Stimulated activated CD8-positive, alpha-beta memory T cell treated with anti-CD3 and anti-CD28 coated beads, Interleukin-7, amount 100 ng/mL, for 4 hours (primary cell): ENCODE results near the gene HOXA4.

Source experiments
- DNase-seq, 2 donors: peaks; one replicate each; pipeline ENCODE4 v3.0.0-alpha.2; 2020; ENCODE audit warnings: low read depth in 2 of 2

Gene HOXA4

GRCh38 chr7:27133409-27134231 is 3.1 kb upstream of the HOXA4 start:
- DNase-seq, result no peak

GRCh38 chr7:27132978-27133377 is 2.4 kb upstream of the HOXA4 start:
- no peak for DNase-seq

DNA sequence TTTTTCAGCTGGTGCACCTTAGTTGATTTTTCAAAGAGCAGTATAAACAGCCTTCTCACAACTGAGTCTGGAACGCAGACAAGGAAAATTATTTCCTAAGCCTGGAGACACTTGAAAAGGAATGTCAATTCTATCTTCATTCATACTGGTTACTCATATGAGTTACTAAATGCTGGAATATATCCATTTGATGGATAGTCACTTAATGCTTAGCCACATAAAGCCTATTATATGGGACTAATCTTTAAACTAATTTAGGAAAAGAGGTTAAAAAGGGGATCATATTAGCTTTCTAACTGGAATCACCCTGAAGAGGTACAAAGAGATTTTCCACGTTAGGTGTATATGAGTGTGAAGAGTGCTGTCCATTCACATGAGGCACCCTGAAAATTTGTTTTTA is 1.7 kb upstream of the HOXA4 start:
- DNase-seq, result no peak

DNA sequence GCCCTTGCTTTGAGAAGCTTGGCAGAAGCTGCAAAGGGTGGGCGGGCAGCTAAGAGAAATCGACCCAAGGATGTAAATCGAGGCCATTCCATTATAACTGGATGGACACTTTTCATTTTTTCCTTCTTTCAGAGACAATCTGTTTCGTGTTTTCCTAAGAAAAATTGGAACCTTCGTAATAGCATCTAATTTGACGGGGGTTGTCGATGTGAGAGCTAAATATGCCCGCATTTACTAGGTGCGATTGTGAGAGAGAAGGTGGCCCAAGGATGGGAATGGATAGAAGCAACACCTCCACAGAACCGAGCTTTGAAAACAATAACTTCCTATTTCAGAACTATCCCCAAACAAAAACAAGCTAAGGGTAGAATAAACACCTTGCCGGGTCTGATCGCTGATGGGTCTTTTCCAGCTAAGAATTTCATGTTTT is 848 bp upstream of the HOXA4 start:
- no peak for DNase-seq

DNA sequence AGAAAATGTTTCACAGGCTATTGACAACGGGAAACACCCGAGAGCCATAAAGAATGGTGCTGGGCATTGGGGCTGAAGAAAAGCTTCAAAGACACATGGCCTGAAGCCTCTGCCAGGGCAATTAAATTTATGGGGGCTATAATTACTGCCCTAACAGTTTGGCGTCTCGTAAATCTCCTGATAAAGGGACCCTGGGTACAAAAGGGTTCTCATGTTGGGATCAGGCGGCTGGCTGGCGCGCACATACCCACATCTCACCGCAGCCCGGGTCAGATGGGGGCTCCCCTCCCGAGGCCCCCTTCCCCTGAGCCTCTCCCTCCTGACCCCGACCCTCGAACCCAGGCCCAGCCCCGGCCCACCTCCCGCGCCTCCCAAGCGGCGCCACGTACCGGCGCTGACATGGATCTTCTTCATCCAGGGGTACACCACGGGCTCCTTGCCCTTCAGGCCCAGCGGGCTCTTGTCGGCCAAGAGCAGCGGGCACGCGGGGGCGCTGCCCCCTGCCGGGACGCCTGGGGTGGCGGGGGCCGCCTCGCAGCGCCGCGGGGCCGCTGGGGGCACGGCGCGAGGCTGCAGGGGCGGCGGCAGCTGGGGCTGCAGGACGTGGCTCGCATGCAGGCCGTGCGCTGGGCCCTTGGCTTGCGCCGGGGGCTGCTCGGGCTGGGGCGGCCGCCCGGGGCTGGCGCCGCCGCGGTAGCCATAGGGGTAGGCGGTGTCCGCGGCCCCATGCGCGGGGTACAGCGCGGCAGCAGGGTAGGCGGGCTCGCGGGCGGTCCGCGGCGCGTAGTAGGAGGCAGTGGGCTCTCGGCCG is 623 bp downstream of the HOXA4 start:
- no peak for DNase-seq

GRCh38 chr7:27128776-27129728 is 1.5 kb downstream of the HOXA4 start:
- DNase-seq, result no peak

- DNase-seq, result no peak
These were observed 2.5 kb downstream of the HOXA4 start for GRCh38 chr7:27128034-27128433.

DNA sequence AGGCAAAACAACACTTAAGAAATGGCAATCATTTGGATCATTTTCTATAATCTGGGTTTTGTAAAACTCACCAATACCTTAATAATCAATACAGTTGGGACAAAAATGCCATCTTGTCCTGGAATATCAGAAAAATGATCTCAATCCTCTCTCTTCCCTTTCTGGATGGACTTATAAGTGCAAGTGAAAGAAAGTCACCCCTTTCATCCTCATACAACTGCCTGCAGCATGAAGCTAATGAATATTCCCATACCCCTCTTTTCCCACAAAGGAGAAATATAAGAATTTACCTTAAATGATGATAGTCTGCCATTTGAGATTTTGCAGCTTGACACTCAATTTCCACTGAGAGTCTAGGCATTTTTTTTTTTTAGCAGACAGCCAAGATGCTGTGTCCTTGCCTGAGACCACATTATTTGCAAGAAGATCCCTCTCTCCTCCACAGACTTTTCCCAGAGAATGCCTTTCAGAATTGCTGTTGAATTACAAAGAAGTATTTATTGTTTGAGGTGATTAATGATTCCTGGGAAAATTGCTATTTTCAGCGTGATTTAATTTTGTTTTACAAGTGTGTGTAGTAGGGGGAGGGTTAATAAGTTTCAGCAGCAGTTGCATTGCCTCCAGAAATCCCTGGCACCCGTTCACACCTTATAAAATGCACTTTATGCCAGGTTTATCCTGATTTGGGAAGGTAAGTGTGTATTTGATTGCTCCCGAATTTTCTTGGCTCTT is 3.8 kb downstream of the HOXA4 start:
- no peak for DNase-seq

DNA sequence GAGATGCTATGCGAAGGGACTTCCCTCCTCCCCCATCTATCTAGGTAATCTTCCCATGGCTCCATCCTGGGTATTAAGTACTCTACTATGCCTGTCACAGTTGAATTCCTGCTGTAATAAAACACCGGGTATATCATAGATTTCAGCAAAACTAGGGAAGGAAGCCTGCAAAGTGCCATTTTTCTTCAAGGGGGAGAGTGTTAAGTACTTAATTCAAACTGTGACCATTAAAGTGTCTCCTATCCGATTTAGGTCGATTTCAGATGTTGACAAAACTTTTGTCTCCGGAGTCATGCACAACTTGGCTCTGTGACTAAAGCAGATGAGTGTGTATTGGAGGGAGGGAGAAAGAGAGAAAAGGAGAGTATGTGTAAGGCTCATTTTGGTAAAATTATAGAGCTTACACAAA is 4.6 kb downstream of the HOXA4 start:
- no peak for DNase-seq

- no peak for DNase-seq
These were observed 5.5 kb downstream of the HOXA4 start for GRCh38 chr7:27124902-27125689.

- DNase-seq, result no peak
These were observed 6.3 kb downstream of the HOXA4 start for GRCh38 chr7:27124096-27124901.

GRCh38 chr7:27123477-27124053 is 7.0 kb downstream of the HOXA4 start:
- DNase-seq, result no peak

- DNase-seq, result no peak
These were observed 7.5 kb downstream of the HOXA4 start for GRCh38 chr7:27123007-27123476.

DNA sequence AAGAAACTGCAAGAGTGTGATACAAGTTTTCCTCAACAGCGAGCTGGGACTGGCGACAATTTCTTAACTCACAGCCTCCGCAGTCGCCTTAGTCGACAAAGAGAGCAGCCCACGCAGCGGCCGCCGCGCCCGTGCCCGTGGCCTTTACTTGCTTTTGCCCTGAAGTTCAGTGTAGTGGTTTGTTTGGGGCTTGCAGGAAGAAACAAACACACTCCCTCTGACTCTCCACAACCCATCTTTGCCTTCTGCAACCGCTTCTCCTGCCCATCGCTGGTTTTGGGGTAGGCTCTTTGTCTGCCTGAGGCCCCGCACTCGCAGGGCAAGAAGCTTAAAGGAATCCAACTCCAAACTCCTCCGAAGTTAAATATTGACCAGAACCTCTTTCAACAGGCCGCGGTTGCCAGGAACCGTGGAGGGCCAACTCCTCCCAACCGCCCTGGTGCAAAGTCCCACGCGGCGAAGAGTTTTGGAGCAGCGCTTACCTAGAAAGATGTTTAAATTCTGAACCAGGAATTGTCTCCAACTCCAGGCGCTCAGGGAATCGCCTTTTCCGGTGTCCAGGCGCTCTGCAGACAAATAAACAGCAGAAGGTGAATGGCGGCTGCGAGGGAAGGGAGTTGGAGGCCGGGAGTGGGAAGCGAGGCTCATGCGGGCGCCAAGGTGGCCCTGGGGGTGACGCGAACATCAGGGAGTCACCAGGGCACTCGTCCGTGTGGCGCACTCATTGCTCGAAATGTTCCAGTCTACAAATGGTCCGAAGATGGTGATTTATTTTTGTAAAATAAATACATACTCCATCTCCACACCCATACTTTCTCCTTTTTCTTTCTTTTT is 8.3 kb downstream of the HOXA4 start:
- no peak for DNase-seq

DNA sequence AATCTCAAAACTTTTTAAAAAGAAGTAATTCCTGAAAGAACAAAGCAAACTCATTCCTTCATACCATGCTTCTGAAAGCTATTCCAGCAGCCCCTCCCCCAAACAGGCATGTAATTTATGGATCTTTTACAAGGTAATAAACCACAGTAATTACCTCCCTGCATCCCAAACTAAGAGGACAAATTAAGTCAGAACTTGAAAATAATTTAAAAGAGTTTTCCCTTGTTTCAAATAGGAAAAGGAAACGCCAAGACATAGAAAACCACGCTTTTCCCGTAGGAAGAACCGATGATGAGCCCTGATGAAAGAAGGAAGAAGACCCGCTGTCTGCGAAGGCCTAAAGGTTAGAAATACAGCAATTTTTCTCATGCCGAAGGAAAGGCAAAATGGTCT is 8.9 kb downstream of the HOXA4 start:
- DNase-seq, result no peak

DNA sequence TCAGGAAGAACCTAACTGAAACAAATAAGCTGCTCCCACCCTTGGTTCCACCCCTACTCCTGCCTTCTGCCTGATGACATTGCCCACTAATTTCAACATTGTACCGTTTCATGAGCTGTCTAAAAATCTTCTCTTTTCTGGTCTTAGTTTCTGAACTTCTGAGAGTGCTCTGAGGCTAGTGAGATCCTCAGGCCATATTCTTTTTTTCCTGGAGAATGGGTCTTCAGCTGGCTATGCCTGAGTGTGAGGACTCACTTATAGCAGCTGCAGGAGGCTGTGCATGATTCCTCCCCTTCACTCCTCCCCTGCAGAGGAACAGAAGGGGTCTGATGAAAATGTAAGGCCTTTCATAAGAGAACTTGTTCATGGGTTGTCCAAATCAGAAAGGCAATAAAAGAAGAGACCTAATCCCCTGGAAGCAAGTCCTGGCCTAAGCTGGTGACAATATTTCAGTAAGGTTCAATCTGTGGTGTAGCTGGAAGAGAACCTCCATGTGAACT is 11.1 kb downstream of the HOXA4 start:
- no peak for DNase-seq

DNA sequence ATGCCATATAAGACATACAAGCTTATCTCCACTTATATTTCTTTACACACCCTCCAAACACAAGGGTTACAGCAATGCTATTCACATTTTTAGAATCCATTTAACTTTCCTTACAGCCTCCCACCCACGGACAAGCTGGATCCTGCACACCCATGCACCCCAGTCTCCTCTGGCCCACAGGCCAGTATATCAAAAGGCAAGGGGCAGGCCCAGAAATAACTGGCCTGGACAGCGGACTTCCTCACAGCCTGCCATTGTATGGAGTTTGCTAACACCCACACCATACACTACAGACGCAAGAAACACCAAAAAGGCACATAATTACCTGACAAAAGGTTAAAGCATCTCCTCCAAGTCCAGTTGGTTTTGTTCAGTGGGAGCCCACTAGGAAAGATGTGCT is 12.0 kb downstream of the HOXA4 start:
- no peak for DNase-seq

GRCh38 chr7:27117887-27118491 is 12.6 kb downstream of the HOXA4 start:
- no peak for DNase-seq
